KMS-11 (cell line): ENCODE data around the gene OCEL1.

Source experiments
- H2AFZ ChIP-seq: fragments of 200-600 bp; sonication (generic); 2 replicates; pipeline ENCODE4 v1.6.1; 2016; ENCODE audit warnings: antibody characterized with exemption, mixed run types, low read depth
- H3K27ac ChIP-seq: fragments of 200-600 bp; sonication (generic); 2 replicates; pipeline ENCODE4 v1.6.1; 2016; ENCODE audit warnings: mild to moderate bottlenecking, mixed run types
- H3K27me3 ChIP-seq: fragments of 200-600 bp; sonication (generic); 2 replicates; pipeline ENCODE4 v1.6.1; 2017; ENCODE audit warnings: mild to moderate bottlenecking, low read depth, mixed run types, moderate library complexity; ENCODE audit not compliant: insufficient read depth
- H3K36me3 ChIP-seq: fragments of 200-600 bp; sonication (generic); 2 replicates; pipeline ENCODE4 v1.6.1; 2017; ENCODE audit warnings: mild to moderate bottlenecking, mixed run types; ENCODE audit not compliant: insufficient read depth
- H3K4me1 ChIP-seq: fragments of 200-600 bp; sonication (generic); 2 replicates; pipeline ENCODE4 v1.6.1; 2016; ENCODE audit warnings: mild to moderate bottlenecking, low read depth, mixed run types; ENCODE audit not compliant: poor library complexity, severe bottlenecking
- H3K4me2 ChIP-seq: fragments of 200-600 bp; sonication (generic); 2 replicates; pipeline ENCODE4 v1.7.0; 2016; ENCODE audit warnings: mild to moderate bottlenecking, mixed run types
- H3K4me3 ChIP-seq: fragments of 200-600 bp; sonication (generic); IDR thresholded peaks from 2 replicates; pipeline ENCODE4 v1.6.1; 2017; ENCODE audit warnings: low read depth, low read length, mixed read lengths; ENCODE audit not compliant: insufficient read depth
- H3K79me2 ChIP-seq: fragments of 200-600 bp; sonication (generic); 2 replicates; pipeline ENCODE4 v1.6.1; 2016; ENCODE audit warnings: low read depth, mixed run types; ENCODE audit not compliant: insufficient read depth
- H3K9ac ChIP-seq: fragments of 200-600 bp; sonication (generic); 2 replicates; pipeline ENCODE4 v1.6.1; 2016; ENCODE audit warnings: mild to moderate bottlenecking, mixed run types
- H4K20me1 ChIP-seq: fragments of 200-600 bp; sonication (generic); 2 replicates; pipeline ENCODE4 v1.6.1; 2016; ENCODE audit warnings: mild to moderate bottlenecking, mixed run types; ENCODE audit not compliant: insufficient read depth
- CTCF ChIP-seq: fragments of 200-600 bp; sonication (generic); conservative IDR thresholded peaks from 2 replicates; pipeline ENCODE4 v1.6.1; 2017; ENCODE audit warnings: low read depth, mild to moderate bottlenecking, antibody characterized with exemption, low read length, moderate library complexity, mixed read lengths

The OCEL1 gene

GRCh38 chr19:17263712-17264640, 38.0 kb downstream of the OCEL1 start:
- H4K20me1 ChIP-seq: no peaks in the 10 kb centered on the region
- H3K79me2 ChIP-seq: peaks cover 6% of the 10 kb centered on the region; the same call in 1 of the 2 replicates
- no peaks in the 10 kb centered on the region for H3K27me3 ChIP-seq
- H3K36me3 ChIP-seq: no peaks in the 10 kb centered on the region
- no peak overlapping the region for H3K4me2 ChIP-seq
- H3K27ac ChIP-seq: no peak overlapping the region
- H3K4me1 ChIP-seq: peaks cover 14% of the 10 kb centered on the region
- H3K9ac ChIP-seq: no peak overlapping the region
- H3K4me3 ChIP-seq: no peak overlapping the region
- H2AFZ ChIP-seq: no peak overlapping the region
- TF ChIP-seq CTCF: no peak

- Histone ChIP-seq H4K20me1 (no peaks in the 10 kb centered on the region), H3K4me3 (no peak within 1 kb of the TSS), H3K27me3 (no peaks in the 10 kb centered on the region), H2AFZ (no peak within 1 kb of the TSS), H3K36me3 (no peaks in the 10 kb centered on the region), H3K27ac (no peak within 1 kb of the TSS), H3K4me2 (no peak within 1 kb of the TSS), H3K79me2 (peaks cover 6% of the 10 kb centered on the region; the same call in 1 of the 2 replicates), H3K4me1 (peaks cover 14% of the 10 kb centered on the region), H3K9ac (no peak within 1 kb of the TSS)
- no peak for TF ChIP-seq CTCF
Measured at GRCh38 chr19:17264641-17264979, 38.6 kb downstream of the OCEL1 start, which contains the start of gene USHBP1. Gene USHBP1, minus strand, starts transcription at chr19:17264745. Its CDS starts 446 bp downstream, at chr19:17264299.

- Histone ChIP-seq H3K4me3 (no peak overlapping the region), H4K20me1 (no peaks in the 10 kb centered on the region), H3K27me3 (no peaks in the 10 kb centered on the region), H2AFZ (no peak overlapping the region), H3K9ac (no peak overlapping the region), H3K4me1 (peaks cover 14% of the 10 kb centered on the region), H3K79me2 (peaks cover 6% of the 10 kb centered on the region; the same call in 1 of the 2 replicates), H3K4me2 (no peak overlapping the region), H3K36me3 (no peaks in the 10 kb centered on the region), H3K27ac (no peak overlapping the region)
- TF ChIP-seq CTCF: no peak
Measured at GRCh38 chr19:17266026-17266425, 40.0 kb downstream of the OCEL1 start.

GRCh38 chr19:17266589-17266974, 40.6 kb downstream of the OCEL1 start:
- Histone ChIP-seq H3K4me2 (peak overlapping the region; percentile 43; the same call in 1 of the 2 replicates), H3K9ac (no peak overlapping the region), H3K79me2 (peaks cover 6% of the 10 kb centered on the region; the same call in 1 of the 2 replicates), H3K27ac (no peak overlapping the region), H4K20me1 (no peaks in the 10 kb centered on the region), H3K4me3 (no peak overlapping the region), H2AFZ (peak overlapping the region; percentile 32; the same call in 1 of the 2 replicates), H3K4me1 (peaks cover 14% of the 10 kb centered on the region), H3K36me3 (no peaks in the 10 kb centered on the region), H3K27me3 (no peaks in the 10 kb centered on the region)
- no peak for TF ChIP-seq CTCF
